Erythroblast (primary cell): ENCODE results near the gene PC.

Experiments used
- GATA1 ChIP-seq: IDR thresholded peaks from 2 replicates; pipeline ENCODE4 v1.6.1; 2011; ENCODE audit warnings: low read depth, mild to moderate bottlenecking, control low read depth, low read length, moderate library complexity
- POLR2A ChIP-seq: IDR thresholded peaks from 2 replicates; pipeline ENCODE4 v1.6.1; 2011; ENCODE audit warnings: mild to moderate bottlenecking, low read length

DNA sequence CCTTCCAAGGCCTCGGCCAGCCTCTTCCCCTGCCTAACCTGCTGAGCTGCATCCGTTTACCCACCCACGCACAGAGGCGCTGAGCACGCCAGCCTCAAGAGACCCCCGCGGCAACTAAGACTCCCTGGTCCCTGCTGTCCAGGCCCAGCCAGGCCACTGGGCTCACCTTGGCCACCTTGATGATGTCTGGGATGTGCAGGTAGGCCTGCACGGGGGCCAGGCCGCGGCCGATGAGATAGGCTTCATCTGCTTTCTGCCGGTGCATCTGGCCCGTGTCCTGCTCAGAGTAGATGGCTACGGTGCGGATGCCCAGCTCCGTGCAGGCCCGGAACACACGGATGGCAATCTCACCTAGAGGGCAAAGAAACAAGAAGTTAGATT lies 86.7 kb downstream of the PC start:
- TF ChIP-seq POLR2A (no peak), GATA1 (no peak)
